ENCODE measurements around the gene OR11A1. TPM values are rescaled to one million over a fixed set of nuclear protein-coding genes. Genes with fewer than 3 reads are reported as not detected.

The OR11A1 gene
- total RNA-seq, 1 experiment from 2014 or later: not detected

DNA sequence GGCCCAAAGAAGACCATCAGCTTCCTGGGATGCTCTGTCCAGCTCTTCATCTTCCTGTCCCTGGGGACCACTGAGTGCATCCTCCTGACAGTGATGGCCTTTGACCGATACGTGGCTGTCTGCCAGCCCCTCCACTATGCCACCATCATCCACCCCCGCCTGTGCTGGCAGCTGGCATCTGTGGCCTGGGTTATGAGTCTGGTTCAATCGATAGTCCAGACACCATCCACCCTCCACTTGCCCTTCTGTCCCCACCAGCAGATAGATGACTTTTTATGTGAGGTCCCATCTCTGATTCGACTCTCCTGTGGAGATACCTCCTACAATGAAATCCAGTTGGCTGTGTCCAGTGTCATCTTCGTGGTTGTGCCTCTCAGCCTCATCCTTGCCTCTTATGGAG lies 5.2 kb upstream of the OR11A1 start:
- TF ChIP-seq CTCF (conservative IDR thresholded peaks at IDR 0.05): no peak
- no peaks in the 10 kb centered on the region for H3K23me2 ChIP-seq (ENCODE audit: insufficient read length, low read depth, low read length, poor library complexity, severe bottlenecking)
- H3K27me3 ChIP-seq (ENCODE audit: insufficient read depth, low read length): no peaks in the 10 kb centered on the region
- H4K5ac ChIP-seq (ENCODE audit: insufficient read length, low read depth, low read length): no peak overlapping the region
- H3K14ac ChIP-seq (ENCODE audit: insufficient read depth, low read length): no peak overlapping the region
- no peak overlapping the region for H3K9ac ChIP-seq (ENCODE audit: extremely low read depth, insufficient read length, low read length)
- Mint-ChIP-seq H3K36me3 (ENCODE audit: insufficient read depth in 1 of 3, low read depth in 3 of 3) (no peaks in the 10 kb centered on the region), H3K4me1 (peaks cover 3% of the 10 kb centered on the region in 2 experiments; a peak in 3 of 4 replicates), H3K27me3 (ENCODE audit: low read depth) (no peaks in the 10 kb centered on the region; the same call in 1 of the 2 replicates), H3K9me3 (peaks cover 0 to 2% of the 10 kb centered on the region in 2 experiments; a peak in 3 of 5 replicates), H3K4me3 (no peak overlapping the region), H3K27ac (no peak overlapping the region; a peak in 1 of 7 replicates)
- no peak overlapping the region for H3K4ac ChIP-seq (ENCODE audit: low read depth, low read length)
- no peak overlapping the region for H2BK20ac ChIP-seq (ENCODE audit: low read depth, low read length, poor library complexity, severe bottlenecking)
- H3T11ph ChIP-seq (ENCODE audit: low read length): no peak overlapping the region
- H2BK5ac ChIP-seq (ENCODE audit: insufficient read length, low read length): no peak overlapping the region
- H3K23ac ChIP-seq (ENCODE audit: insufficient read length, low read depth, low read length): no peak overlapping the region
- no peak for DNase-seq
- no peak overlapping the region for H4K91ac ChIP-seq (ENCODE audit: insufficient read length, low read depth, low read length)
- H2AK5ac ChIP-seq (ENCODE audit: insufficient read length, low read length): no peak overlapping the region
- no peaks in the 10 kb centered on the region for H3K79me2 ChIP-seq (ENCODE audit: insufficient read depth, low read length)
- H2AFZ ChIP-seq (ENCODE audit: low read length): no peak overlapping the region
- no CpG with 5 or more reads among the region's 6 CpGs for WGBS (ENCODE audit: extremely low coverage, insufficient read length, low lambda C conversion rate)
- H3K18ac ChIP-seq (ENCODE audit: insufficient read length, low read depth, low read length): no peak overlapping the region
- H3K27ac ChIP-seq (ENCODE audit: insufficient read length, low read depth, low read length): no peak overlapping the region
- no peak overlapping the region for H3K56ac ChIP-seq (ENCODE audit: insufficient read length, low read depth, low read length)
- no peak overlapping the region for H4K8ac ChIP-seq (replicated peaks; ENCODE audit: insufficient read length, low read depth, low read length)
- no peak overlapping the region for H3K4me2 ChIP-seq (ENCODE audit: insufficient read depth, insufficient read length, low read length)
- no peaks in the 10 kb centered on the region for H4K20me1 ChIP-seq (ENCODE audit: control insufficient read depth, insufficient read depth, insufficient read length)
- 0 out of 2 replicates have a peak, but pooled peaks cover 4% of the 10 kb centered on the region for H3K4me1 ChIP-seq (ENCODE audit: insufficient read depth, low read length)
- no peaks in the 10 kb centered on the region for H3K79me1 ChIP-seq (ENCODE audit: insufficient read depth, low read depth, low read length, poor library complexity, severe bottlenecking)
- H2BK12ac ChIP-seq (ENCODE audit: insufficient read length, low read depth, low read length): no peak overlapping the region
- H3K9me3 ChIP-seq (ENCODE audit: control insufficient read depth, low read depth, low read length): no peaks in the 10 kb centered on the region
- no peak overlapping the region for H2BK15ac ChIP-seq (ENCODE audit: low read depth, low read length)
- no peak overlapping the region for H2BK120ac ChIP-seq (ENCODE audit: low read depth, low read length, poor library complexity, severe bottlenecking)
